GM10248 (cell line): ENCODE measurements around the gene NKX3-2.

Experiments used
- CTCF ChIA-PET: fragments of 300-600 bp; sonication (Branson Sonifier 250); formaldehyde crosslinking; extraction: SDS; loops from one replicate; lab custom pipeline; 2021; ENCODE audit warnings: antibody characterized with exemption; lab: Yijun Ruan, JAX
- POLR2A ChIA-PET: fragments of 350-650 bp; sonication (Branson Sonifier 250); formaldehyde crosslinking; extraction: SDS; loops from one replicate; lab custom pipeline; 2020; ENCODE audit warnings: antibody characterized with exemption; lab: Yijun Ruan, JAX
- DNase-seq: peaks from one replicate; pipeline ENCODE4 v3.0.0; 2012; ENCODE audit errors: extremely low spot score
- CTCF ChIP-seq: IDR thresholded peaks from 2 replicates; pipeline ENCODE4 v1.5.1; 2012; ENCODE audit warnings: mild to moderate bottlenecking, low read depth; ENCODE audit errors: extremely low read depth, missing control alignments, control extremely low read depth

Gene NKX3-2

GRCh38 chr4:13535118-13535517 is 9.2 kb downstream of the NKX3-2 start:
- CTCF ChIA-PET = interaction anchor here (2.6 kb wide), 1 partner anchor 14 kb away, joined by 9 read pairs; no protein-coding TSS in a partner anchor
- POLR2A ChIA-PET = no interaction called here
- no peak for TF ChIP-seq CTCF
- DNase-seq = no peak

DNA sequence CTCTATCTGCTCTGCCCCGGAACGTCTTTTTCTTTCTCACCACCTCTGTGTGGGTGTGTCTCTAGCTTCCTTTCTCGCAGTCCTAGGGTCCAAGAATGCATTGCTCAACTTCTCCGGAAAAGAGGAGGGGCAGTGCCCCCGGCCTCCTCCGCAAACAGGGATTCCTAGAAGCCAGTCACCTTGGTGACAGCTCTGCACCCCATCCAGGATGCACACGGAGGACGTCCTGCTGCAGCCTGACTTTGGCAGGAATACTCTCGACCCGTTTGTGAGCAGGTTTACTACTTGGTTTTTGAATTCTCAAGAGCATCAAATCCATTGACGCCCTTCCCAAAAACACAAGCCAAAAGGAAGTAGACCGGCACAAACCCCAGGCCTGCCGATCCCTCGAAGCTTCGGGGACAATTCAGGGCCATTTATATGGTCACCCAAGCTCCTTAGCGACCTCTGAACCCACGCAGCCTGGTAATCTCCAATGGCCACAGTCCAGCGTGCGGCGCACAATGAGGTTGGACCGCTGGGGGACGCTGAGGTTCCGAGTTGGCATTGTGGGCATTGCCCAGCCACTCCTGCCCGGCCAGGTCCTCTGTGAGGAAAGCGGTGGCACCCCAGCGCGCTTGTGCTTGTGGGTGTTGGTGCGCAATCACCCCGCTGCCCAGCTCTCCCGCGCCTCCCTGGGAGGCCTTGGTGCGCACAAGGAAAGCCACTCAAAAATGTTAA is 9.8 kb downstream of the NKX3-2 start:
- DNase-seq = no peak
- POLR2A ChIA-PET = no interaction called here
- no peak for TF ChIP-seq CTCF
- CTCF ChIA-PET = interaction anchor here (1.5 to 2.6 kb wide), 2 partner anchors 12 to 14 kb away, joined by 3 to 9 read pairs; no protein-coding TSS in a partner anchor

DNA sequence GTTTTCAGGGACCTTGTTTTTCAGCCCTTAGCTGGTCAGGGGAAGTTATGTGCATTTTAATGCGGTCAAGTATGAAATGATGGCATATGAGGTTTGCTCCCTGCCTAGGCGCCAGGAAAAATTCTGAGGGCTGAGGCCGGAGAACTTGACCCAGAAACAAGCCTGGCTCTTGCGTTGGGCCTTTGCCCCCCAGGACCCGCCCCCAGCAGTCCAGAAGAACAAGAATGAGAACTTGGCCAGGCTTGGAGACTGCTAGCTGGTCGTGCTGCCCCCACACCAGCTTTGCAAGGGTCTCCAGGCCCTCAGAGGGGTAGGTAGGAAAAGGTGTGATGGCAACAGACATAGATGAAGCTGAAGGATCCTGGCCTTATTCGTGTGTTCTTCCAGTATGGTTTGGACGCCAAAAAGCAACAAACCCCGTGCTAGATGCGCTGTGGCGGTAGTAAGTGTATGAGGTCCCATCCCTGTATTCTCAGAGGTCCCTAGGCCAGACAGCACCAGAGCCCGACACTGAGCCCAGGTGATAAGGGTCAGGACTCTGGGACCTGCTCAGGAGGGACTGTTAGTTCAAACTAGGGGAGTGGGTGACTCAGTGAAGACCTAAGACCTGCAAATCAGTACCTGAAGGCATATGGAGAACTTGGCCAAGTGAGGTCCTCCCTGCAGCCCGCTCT is 10.5 kb downstream of the NKX3-2 start:
- ChIA-PET CTCF (interaction anchor here (0.9 to 2.6 kb wide), 4 partner anchors 10 to 19 kb away, joined by 3 to 9 read pairs (median 4); partner anchors contain the start of gene NKX3-2), POLR2A (no interaction called here)
- DNase-seq = peak; percentile 15
- no peak for TF ChIP-seq CTCF

- POLR2A ChIA-PET = no interaction called here
- no peak for TF ChIP-seq CTCF
- no peak for DNase-seq
- CTCF ChIA-PET = interaction anchor here (1.1 to 2.9 kb wide), 3 partner anchors 10 to 679 kb away, joined by 3 to 8 read pairs (median 5); no protein-coding TSS in a partner anchor
Measured at GRCh38 chr4:13531625-13531998, 12.7 kb downstream of the NKX3-2 start.

GRCh38 chr4:13530823-13531624 is 13.3 kb downstream of the NKX3-2 start:
- CTCF ChIA-PET = interaction anchor here (1.1 to 2.9 kb wide), 3 partner anchors 10 to 679 kb away, joined by 3 to 13 read pairs (median 8); no protein-coding TSS in a partner anchor
- DNase-seq = peak; percentile 19
- no peak for TF ChIP-seq CTCF
- POLR2A ChIA-PET = no interaction called here
